NCI-H460 (cell line): Measurements from ENCODE around the gene NPY2R. TPM values are rescaled to one million over a fixed set of nuclear protein-coding genes. Genes with fewer than 3 reads are reported as not detected.
A peak's percentile ranks its signal among the peaks of the same experiment; 100 is the strongest.

ENCODE experiments used
- DNase-seq: peaks from one replicate; pipeline ENCODE4 v3.0.0-alpha.2; 2016; ENCODE audit warnings: low read depth; ENCODE audit errors: extremely low read depth
- polyA plus RNA-seq: library from polyadenylated mRNA; depleted of rRNA; stranded (reverse); fragments of >200 nt; gene quantifications from 2 replicates; pipeline ENCODE4 v1.2.3, GENCODE V29; 2014; cell fraction: nucleus; rRNA removed
- total RNA-seq: library from RNA; depleted of rRNA; stranded (reverse); fragments of >200 nt; shearing (Covaris generic); gene quantifications from 2 replicates; pipeline ENCODE4 v1.2.3, GENCODE V29; 2014; rRNA removed

NPY2R gene, protein sequence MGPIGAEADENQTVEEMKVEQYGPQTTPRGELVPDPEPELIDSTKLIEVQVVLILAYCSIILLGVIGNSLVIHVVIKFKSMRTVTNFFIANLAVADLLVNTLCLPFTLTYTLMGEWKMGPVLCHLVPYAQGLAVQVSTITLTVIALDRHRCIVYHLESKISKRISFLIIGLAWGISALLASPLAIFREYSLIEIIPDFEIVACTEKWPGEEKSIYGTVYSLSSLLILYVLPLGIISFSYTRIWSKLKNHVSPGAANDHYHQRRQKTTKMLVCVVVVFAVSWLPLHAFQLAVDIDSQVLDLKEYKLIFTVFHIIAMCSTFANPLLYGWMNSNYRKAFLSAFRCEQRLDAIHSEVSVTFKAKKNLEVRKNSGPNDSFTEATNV
- not detected in 2 replicates for total RNA-seq
- polyA plus RNA-seq: not detected in 2 replicates

DNA sequence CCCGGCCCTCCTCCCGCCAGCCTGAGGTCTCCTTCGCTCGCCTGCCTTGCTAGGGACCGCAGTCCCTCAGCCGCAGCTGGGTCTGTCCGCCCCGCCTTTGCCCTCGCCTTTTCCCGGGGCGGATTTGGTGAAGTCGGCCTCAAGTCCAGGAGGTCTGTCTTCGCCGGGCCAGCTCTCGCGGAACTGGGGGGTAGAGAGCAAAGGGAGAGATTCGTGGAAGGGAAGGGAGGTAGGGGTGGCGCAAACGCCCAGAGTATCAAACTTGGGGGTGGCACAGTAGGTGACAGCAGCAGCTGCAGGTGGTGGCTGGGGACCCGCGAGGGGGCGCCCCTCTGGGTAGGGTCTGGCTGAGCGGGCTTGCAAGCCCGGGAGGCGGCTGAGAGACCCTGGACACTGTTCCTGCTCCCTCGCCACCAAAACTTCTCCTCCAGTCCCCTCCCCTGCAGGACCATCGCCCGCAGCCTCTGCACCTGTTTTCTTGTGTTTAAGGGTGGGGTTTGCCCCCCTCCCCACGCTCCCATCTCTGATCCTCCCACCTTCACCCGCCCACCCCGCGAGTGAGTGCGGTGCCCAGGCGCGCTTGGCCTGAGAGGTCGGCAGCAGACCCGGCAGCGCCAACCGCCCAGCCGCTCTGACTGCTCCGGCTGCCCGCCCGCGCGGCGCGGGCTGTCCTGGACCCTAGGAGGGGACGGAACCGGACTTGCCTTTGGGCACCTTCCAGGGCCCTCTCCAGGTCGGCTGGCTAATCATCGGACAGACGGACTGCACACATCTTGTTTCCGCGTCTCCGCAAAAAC is at the start of gene NPY2R:
TSS of gene NPY2R (plus strand) at position 379 of the 797 bp plus-strand sequence. CDS start 5,304 bp downstream, outside the sequence.
- DNase-seq: no peak

GRCh38 chr4:155161357-155161756 is 47.1 kb upstream of the NPY2R start:
- DNase-seq: no peak

DNA sequence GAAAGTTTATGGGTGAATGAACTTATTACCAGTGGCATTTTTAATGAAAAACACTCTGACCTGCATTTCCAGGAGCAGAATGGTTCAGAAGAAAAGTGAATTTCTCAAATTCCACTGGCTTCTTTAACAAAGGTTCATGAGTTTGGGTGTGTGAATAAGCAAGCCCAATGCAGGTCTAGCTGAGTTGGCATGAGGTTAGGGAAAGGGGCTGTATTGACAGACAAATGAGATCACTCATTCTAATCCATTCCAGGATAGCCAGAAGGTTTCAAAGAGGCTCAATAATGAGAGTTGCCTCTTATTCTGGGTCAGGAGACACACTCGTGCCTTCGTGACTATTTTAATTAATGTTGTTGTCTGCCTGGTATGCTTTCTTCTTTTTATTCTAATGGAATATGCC is 43.7 kb upstream of the NPY2R start:
- DNase-seq: no peak

- DNase-seq: no peak
These were observed 37.9 kb upstream of the NPY2R start for GRCh38 chr4:155170569-155170968.

GRCh38 chr4:155173371-155173770 is 35.1 kb upstream of the NPY2R start:
- no peak for DNase-seq

DNA sequence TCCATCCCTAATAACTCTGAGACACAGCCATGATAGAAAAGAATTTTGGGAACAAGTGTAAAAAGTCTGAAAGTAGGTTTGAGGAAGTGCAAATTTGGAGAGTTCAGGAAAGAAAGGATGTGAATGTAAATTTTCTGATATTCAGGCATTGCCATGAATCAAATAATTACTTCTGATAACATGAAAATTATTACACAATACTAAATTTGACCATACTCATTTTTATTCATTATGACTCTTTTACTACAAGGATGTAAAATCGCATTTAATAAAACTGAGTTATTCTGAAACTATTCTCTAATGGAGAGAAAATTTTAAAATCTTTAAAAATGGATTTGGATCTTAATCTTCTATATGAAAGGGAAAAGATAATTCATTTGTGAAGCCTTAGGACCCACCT is 33.8 kb upstream of the NPY2R start:
- DNase-seq: no peak

GRCh38 chr4:155179216-155179615 is 29.2 kb upstream of the NPY2R start:
- no peak for DNase-seq

DNA sequence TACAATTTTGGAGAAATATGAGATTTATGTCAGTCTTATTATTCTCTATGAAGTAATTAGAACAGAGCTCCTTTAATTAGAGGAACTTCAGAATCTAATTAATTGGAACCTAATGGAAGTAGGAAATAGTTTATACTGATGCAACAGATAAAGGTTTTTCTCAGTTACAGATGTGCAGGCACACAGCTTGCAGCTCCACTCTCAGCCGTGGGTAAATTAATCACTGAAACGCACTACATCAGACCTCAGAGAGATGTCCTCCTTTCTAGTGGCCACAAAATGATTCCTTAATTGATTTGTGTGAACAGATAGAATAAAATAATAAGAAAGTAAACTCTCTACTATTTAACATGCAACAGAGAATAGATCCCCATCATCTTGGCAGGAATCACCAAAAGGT is 21.5 kb upstream of the NPY2R start:
- no peak for DNase-seq

- no peak for DNase-seq
These were observed 20.4 kb upstream of the NPY2R start for GRCh38 chr4:155187989-155188388.

DNA sequence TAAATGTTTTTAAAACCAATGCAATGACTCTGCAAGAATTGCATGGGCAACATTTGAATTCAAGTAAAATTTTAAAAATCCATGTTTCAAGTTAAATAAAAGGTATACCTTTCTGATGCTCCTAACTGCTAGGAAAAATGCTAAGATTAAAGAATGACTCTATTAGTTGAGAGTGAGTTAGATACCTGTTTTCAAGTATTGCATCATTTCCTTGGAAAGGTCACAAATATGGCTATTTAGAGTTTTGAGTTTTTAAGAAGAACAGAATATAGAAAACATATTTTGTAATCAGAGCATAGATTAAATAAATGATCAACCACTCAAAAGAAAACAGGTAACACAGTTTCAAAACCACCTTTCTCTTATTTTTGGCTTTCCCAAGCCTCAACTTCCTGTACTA is 18.3 kb upstream of the NPY2R start:
- no peak for DNase-seq

DNA sequence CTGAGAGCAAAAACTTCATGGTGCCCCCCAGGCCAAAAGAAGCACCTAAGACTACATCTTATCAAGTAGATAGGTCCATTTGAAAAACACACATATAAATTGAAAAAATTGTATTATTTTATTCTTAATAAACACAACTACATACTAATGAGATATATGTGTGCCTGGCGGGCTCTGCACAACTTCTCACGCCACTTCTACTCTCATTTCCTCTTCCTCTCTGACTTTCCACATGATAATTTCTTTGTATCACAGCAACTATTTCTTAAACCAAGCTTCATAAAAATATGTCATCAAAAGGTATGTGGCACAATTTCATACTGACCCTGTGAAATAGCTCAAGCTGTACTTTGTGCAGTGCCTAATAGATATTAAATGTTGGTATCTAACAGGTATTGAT is 10.7 kb upstream of the NPY2R start:
- DNase-seq: no peak

GRCh38 chr4:155207534-155208257 is 740 bp upstream of the NPY2R start:
- peak; percentile 20 for DNase-seq

- no peak for DNase-seq
These were observed 11.6 kb downstream of the NPY2R start for GRCh38 chr4:155220025-155220424.

GRCh38 chr4:155227131-155227530 is 18.7 kb downstream of the NPY2R start:
- no peak for DNase-seq

- DNase-seq: no peak
These were observed 20.3 kb downstream of the NPY2R start for GRCh38 chr4:155228713-155229112.

- no peak for DNase-seq
These were observed 24.0 kb downstream of the NPY2R start for GRCh38 chr4:155232432-155232831.

DNA sequence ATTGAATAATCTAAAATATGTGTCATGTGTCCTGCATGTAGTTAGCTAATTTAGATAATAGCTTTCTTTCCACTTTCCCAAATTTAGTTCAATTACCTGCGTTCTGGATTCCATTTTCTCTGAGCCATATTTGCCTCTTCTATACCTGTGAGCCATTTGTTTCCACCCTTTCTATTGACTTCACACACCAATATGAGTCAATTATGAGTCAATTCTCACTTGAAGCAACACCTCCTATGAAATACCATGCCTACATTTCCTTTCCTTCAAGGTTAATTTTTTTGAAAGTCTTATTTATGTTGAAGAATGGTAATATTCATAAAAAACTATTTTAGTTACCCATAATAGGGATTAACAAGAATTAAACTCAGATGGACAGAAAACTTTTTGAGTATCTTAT is 25.8 kb downstream of the NPY2R start:
- no peak for DNase-seq

GRCh38 chr4:155237567-155237966 is 29.1 kb downstream of the NPY2R start:
- DNase-seq: no peak

- DNase-seq: no peak
These were observed 32.8 kb downstream of the NPY2R start for GRCh38 chr4:155241225-155241624.

DNA sequence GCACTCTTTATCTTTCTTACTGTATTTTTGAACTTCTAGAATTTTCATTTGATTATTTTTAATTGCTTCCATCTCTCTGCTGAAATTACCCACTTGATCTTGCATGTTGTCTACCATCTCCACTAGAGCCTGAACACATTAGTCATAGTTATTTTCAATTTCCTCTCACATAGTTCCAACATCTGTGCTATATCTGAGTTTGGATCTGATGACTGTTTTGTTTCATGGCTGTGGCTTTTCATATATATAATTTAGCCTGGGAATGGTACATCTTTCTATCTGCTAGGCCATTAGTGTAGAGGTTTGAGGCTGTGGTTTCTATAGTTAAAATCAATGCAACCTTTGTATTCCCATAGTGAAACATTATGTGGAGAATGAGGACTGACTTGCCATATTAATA is 33.2 kb downstream of the NPY2R start:
- DNase-seq: no peak

DNA sequence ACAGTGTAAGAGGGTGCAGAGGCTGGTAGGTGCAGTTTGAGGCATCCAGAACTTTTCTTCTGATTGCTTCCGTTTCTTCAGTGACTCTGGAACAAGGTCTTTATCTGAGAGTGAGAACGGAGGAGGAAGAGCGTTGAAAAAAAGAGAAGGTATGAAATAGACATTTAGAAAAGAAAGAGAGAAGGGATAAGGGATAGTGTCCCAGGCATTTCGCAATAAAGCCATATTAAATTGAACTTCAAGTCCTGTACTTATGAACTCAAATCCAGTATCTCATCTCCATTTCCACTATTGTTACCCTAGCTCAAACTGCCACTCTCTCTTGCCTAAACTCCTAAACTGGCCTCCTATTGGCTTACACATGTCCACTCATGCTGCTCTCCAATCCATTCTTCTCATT is 36.7 kb downstream of the NPY2R start:
- no peak for DNase-seq
